GM21619 (cell line): Measurements from ENCODE around the gene CACNA2D3.
A peak's percentile ranks its signal among the peaks of the same experiment; 100 is the strongest.
"Not testable (repeated sequence)": the region's sequence is repeated elsewhere in the genome, so short reads cannot be mapped to it uniquely, and the experiment has no call there.

Experiments
- ATAC-seq: cut with Tn5 transposase; IDR thresholded peaks from one replicate; pipeline ENCODE4 v1.9.1; 2021; ENCODE audit not compliant: unreplicated experiment

Gene CACNA2D3

GRCh38 chr3:54122324-54123002 lies at the start of gene CACNA2D3:
TSS of gene CACNA2D3 (plus strand) at chr3:54122552.
- peak; percentile 26 for ATAC-seq

GRCh38 chr3:54073386-54073785 lies 49.0 kb upstream of the CACNA2D3 start:
- ATAC-seq: no peak

- ATAC-seq: no peak
These were observed 43.0 kb upstream of the CACNA2D3 start for GRCh38 chr3:54079314-54079713.

- no peak for ATAC-seq
These were observed 42.5 kb upstream of the CACNA2D3 start for GRCh38 chr3:54079730-54080325.

GRCh38 chr3:54083921-54084320 lies 38.4 kb upstream of the CACNA2D3 start:
- ATAC-seq: no peak

GRCh38 chr3:54085936-54086335 lies 36.4 kb upstream of the CACNA2D3 start:
- no peak for ATAC-seq

GRCh38 chr3:54086652-54087405 lies 35.5 kb upstream of the CACNA2D3 start:
- ATAC-seq: no peak

GRCh38 chr3:54087581-54088410 lies 34.6 kb upstream of the CACNA2D3 start:
- no peak for ATAC-seq

- ATAC-seq: no peak
These were observed 28.7 kb upstream of the CACNA2D3 start for GRCh38 chr3:54093491-54094248.

- ATAC-seq: no peak
These were observed 27.4 kb upstream of the CACNA2D3 start for GRCh38 chr3:54094926-54095325.

GRCh38 chr3:54099381-54099780 lies 23.0 kb upstream of the CACNA2D3 start:
- no peak for ATAC-seq

- no peak for ATAC-seq
These were observed 18.3 kb upstream of the CACNA2D3 start for GRCh38 chr3:54104084-54104483.

GRCh38 chr3:54116129-54116528 lies 6.2 kb upstream of the CACNA2D3 start:
- ATAC-seq: not testable (repeated sequence)

GRCh38 chr3:54120657-54121413 lies 1.5 kb upstream of the CACNA2D3 start:
- peak; percentile 81 for ATAC-seq

- peak; percentile 27 for ATAC-seq
These were observed 683 bp upstream of the CACNA2D3 start for GRCh38 chr3:54121414-54122323.

- ATAC-seq: no peak
These were observed 837 bp downstream of the CACNA2D3 start for GRCh38 chr3:54123003-54123775.

GRCh38 chr3:54123776-54124196 lies 1.4 kb downstream of the CACNA2D3 start:
- no peak for ATAC-seq

- ATAC-seq: no peak
These were observed 2.9 kb downstream of the CACNA2D3 start for GRCh38 chr3:54125300-54125699.
